ENCODE measurements around the gene MAP3K20.

DNA sequence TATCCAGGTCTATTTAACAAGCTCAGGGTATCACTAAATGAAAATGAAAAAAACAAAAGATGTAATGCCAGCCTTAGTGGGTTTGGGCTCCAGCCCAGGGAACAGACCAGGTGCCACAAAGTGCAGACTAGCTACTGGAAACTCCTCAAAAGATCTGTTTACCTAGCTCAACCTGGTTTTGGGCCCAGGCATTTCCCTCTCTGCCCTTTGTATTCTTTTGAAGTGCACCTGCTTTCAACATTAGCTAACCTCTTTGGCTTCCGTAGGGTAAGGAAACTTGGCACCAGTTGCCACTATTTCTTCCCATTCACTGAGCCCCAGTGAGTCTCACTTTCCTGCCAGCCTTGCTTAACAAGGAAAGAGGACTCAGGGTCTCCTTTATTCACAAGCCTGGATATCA is 155.4 kb downstream of the MAP3K20 start:
- TF ChIP-seq CTCF (IDR thresholded peaks at IDR 0.05) (no peak), POLR2A (IDR thresholded peaks at IDR 0.05) (no peak)

All from Peyer's patch (tissue), 4 donors.